ENCODE measurements around the gene FBXO10.

The FBXO10 gene

GRCh38 chr9:37543468-37543867 is 32.7 kb downstream of the FBXO10 start:
- no peak for DNase-seq (ENCODE audit: low read depth in 2 of 2)
- TF ChIP-seq CTCF (IDR thresholded peaks at IDR 0.05; ENCODE audit: low read depth, low read length) = no peak
- no peak overlapping the region for H3K4me3 ChIP-seq (replicated peaks in 1 of 2; ENCODE audit: low read depth in 2 of 2, low read length in 2 of 2)

- no peak for TF ChIP-seq CTCF (IDR thresholded peaks at IDR 0.05; ENCODE audit: low read depth, low read length)
- DNase-seq (ENCODE audit: low read depth in 2 of 2) = no peak
- no peak overlapping the region for H3K4me3 ChIP-seq (replicated peaks in 1 of 2; ENCODE audit: low read depth in 2 of 2, low read length in 2 of 2)
These were observed 33.3 kb downstream of the FBXO10 start for GRCh38 chr9:37542895-37543294.

DNA sequence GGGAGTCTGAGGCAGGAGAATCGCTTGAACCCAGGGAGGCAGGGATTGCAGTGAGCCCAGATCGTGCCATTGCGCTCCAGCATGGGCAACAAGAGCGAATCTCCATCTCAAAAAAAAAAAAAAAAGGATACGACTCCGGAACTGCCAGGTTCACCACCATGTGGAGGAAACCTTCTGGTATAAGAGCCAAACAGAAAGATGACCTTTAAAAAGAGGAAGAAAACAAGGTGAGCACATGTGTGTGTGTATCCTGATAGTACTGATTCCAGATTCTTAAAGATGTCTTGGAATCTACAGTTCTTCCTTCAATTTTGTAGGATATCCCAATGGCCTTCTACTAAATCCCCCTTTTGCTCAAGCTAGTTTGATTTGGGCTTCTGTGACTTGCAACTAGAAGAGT is 33.7 kb downstream of the FBXO10 start:
- H3K4me3 ChIP-seq (replicated peaks in 1 of 2; ENCODE audit: low read depth in 2 of 2, low read length in 2 of 2) = no peak overlapping the region
- DNase-seq (ENCODE audit: low read depth in 2 of 2) = no peak
- no peak for TF ChIP-seq CTCF (IDR thresholded peaks at IDR 0.05; ENCODE audit: low read depth, low read length)

GRCh38 chr9:37541465-37541864 is 34.7 kb downstream of the FBXO10 start:
- no peak for TF ChIP-seq CTCF (IDR thresholded peaks at IDR 0.05; ENCODE audit: low read depth, low read length)
- H3K4me3 ChIP-seq (replicated peaks in 1 of 2; ENCODE audit: low read depth in 2 of 2, low read length in 2 of 2) = no peak overlapping the region
- no peak for DNase-seq (ENCODE audit: low read depth in 2 of 2)

GRCh38 chr9:37540634-37541033 is 35.5 kb downstream of the FBXO10 start:
- no peak for TF ChIP-seq CTCF (IDR thresholded peaks at IDR 0.05; ENCODE audit: low read depth, low read length)
- no peak overlapping the region for H3K4me3 ChIP-seq (replicated peaks in 1 of 2; ENCODE audit: low read depth in 2 of 2, low read length in 2 of 2)
- no peak for DNase-seq (ENCODE audit: low read depth in 2 of 2)

DNA sequence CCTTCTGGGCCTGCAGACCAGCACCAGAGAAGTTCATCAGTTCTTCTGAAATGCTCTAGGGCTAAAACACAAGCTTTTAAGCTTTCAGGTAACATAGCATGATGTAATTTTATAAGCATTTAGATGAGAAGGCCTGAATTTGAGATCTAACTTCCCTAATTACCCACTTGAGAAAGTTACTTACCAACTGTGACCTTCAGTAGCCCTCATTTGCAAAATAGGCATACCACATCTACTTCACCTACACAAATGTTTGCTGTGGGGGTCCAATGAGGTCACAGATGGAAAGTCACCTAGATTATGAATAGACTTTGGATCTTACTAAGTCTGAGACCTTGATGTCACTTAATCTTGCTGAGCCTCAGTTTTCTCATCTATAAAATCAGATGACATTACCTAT is 36.5 kb downstream of the FBXO10 start:
- no peak for DNase-seq (ENCODE audit: low read depth in 2 of 2)
- no peak for TF ChIP-seq CTCF (IDR thresholded peaks at IDR 0.05; ENCODE audit: low read depth, low read length)

GRCh38 chr9:37538099-37538498 is 38.1 kb downstream of the FBXO10 start:
- no peak for DNase-seq (ENCODE audit: low read depth in 2 of 2)
- no peak overlapping the region for H3K4me3 ChIP-seq (replicated peaks in 1 of 2; ENCODE audit: low read depth in 2 of 2, low read length in 2 of 2)
- no peak for TF ChIP-seq CTCF (IDR thresholded peaks at IDR 0.05; ENCODE audit: low read depth, low read length)

More for the DNA sequence above, 36.5 kb downstream of the FBXO10 start:
- H3K4me3 ChIP-seq (replicated peaks in 1 of 2; ENCODE audit: low read depth in 2 of 2, low read length in 2 of 2) = no peak overlapping the region

All from cardiac fibroblast (primary cell).